Sciatic nerve (tissue), 2 donors: Measurements from ENCODE around the gene TRIM68. TPM values are rescaled to one million over a fixed set of nuclear protein-coding genes. Genes with fewer than 3 reads are reported as not detected.
A peak's percentile ranks its signal among the peaks of the same experiment; 100 is the strongest.

Source experiments
- ATAC-seq: fragments of 200-7000 bp; cut with Tn5 transposase; one replicate; pipeline ENCODE4 v1.9.1; 2020; ENCODE audit warnings: mild to moderate bottlenecking, moderate library complexity
- DNase-seq: peaks from one replicate; pipeline ENCODE4 v3.0.0-alpha.2; 2020; ENCODE audit warnings: low spot score
- intact Hi-C: fragments of 100-400 bp; cut with DNase I; formaldehyde crosslinking; loops from one replicate; pipeline ENCODE4 v1.14.2; 2022
- total RNA-seq: library from RNA; stranded (reverse); fragmentation: NEBNext Ultra II Directional; extraction: Animal tissue kit (Norgen Biotek cat#: 25700); gene quantifications from one replicate; pipeline ENCODE4 v1.2.1, GENCODE V29; 2021
- donor health status: DM: no; HTN: no; CAD: no.
- donor health status: DM: no; HTN: no; CAD: no.

The TRIM68 gene, protein sequence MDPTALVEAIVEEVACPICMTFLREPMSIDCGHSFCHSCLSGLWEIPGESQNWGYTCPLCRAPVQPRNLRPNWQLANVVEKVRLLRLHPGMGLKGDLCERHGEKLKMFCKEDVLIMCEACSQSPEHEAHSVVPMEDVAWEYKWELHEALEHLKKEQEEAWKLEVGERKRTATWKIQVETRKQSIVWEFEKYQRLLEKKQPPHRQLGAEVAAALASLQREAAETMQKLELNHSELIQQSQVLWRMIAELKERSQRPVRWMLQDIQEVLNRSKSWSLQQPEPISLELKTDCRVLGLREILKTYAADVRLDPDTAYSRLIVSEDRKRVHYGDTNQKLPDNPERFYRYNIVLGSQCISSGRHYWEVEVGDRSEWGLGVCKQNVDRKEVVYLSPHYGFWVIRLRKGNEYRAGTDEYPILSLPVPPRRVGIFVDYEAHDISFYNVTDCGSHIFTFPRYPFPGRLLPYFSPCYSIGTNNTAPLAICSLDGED
- 14.2 TPM for total RNA-seq

DNA sequence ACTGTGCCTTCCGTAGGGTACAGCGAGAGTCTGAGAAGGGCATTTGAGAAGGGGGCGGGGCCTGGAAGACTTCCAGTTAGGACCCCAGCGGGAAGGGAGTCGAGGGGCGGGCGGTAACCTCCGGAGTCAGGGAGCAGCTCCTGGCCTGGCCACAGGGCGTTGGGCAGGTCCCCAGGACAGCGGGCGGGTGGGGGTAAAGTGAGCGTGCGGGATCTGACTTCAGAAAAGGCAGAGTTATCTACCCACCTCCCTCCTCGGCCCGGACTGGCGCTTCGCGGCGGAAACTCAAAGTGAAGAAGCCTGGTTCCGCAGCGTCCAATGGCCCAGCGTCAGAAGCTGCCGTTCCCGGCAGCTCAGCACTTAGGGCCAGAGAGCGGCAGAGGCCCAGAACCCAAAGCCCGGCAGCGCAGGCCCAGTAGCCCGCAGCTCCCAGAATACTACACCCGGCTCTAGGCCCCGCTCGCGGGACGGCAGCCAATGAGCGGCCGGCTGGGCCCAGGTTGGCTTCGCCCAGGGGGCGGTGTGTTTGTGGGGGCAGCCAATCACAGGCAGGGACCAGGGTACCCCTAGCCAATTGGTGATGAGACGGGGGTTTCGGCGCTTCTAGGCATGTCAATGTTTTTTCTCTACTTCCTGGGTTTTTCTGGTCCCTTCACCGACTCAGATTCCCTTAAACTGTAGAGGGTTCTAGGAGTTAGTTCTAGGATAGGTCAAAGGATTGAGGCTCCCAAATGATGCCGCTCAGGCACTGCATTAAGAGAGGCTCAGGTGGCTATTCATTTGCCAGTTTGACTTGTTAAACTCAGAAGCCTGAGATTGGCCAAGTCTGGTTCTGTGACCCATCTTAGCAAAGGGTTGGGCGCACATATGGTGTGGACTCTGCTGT lies at the start of gene TRIM68:
TSS of gene TRIM68 (minus strand) at position 451 of the 886 bp plus-strand sequence. CDS start 2,727 bp downstream, outside the sequence.
- peak; percentile 100 for ATAC-seq
- intact Hi-C loops = no loop called here
- peak; percentile 97 for DNase-seq

DNA sequence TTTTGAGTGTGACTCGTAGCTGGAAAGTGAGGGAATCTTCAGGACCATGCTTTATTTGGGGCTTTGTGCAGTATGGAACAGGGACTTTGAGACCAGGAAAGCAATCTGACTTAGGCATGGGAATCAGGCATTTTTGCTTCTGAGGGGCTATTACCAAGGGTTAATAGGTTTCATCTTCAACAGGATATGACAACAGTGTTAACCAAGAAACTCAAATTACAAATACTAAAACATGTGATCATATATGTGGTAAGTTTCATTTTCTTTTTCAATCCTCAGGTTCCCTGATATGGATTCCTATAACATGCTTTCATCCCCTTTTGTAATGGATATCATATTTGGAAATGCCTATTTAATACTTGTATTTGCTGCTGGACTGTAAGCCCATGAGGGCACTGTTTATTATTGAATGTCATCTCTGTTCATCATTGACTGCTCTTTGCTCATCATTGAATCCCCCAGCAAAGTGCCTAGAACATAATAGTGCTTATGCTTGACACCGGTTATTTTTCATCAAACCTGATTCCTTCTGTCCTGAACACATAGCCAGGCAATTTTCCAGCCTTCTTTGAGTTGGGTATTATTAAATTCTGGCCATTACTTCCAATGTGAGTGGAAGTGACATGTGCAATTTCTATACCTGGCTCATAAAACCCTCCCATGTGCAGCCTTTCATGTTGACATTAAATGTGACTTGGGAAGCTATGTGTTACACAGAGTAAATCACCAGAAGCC lies 46.8 kb upstream of the TRIM68 start:
- ATAC-seq (no peak), DNase-seq (no peak)
- intact Hi-C loops = no loop called here

DNA sequence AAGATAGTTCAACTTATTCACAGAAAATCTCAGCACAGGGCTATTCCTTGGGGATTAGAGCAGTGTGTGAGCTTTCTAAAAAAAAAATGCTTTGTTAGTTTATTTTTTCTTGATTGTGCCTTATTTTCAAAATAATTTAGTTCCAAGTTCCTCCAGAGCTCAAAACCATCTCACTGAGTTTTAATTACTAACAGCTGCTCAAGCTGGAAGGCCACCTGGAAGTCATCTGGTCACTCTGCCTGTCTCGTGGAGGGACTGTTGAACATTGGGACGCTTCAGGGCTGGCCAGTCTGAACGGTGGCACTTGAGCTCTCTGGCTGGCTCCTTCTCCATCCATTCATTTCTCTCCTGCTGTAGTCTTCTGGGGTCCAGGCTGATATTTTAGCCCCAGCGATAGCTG lies 39.7 kb upstream of the TRIM68 start:
- intact Hi-C loops = no loop called here
- DNase-seq (no peak), ATAC-seq (peak; percentile 94)

DNA sequence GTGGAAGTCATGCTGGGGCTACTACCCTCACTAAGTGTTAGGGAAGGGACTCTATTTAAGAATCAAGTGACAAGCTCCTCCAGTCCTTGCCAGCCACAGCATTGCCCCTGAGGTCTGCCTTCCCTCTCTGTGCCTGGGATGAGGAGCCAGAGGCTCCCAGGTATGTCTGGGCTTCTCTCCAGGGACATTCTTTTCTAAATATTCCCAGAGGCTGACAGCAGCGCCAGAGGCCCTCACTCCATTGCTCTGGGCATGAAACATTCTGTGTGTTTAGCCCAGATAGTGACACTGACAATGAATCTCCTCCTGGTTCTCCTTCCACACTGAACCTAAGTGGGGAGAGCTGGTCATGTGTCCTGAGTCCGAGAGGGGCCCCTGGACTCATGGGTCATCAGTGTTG lies 37.9 kb upstream of the TRIM68 start:
- DNase-seq (no peak), ATAC-seq (no peak)
- intact Hi-C loops = no loop called here

DNA sequence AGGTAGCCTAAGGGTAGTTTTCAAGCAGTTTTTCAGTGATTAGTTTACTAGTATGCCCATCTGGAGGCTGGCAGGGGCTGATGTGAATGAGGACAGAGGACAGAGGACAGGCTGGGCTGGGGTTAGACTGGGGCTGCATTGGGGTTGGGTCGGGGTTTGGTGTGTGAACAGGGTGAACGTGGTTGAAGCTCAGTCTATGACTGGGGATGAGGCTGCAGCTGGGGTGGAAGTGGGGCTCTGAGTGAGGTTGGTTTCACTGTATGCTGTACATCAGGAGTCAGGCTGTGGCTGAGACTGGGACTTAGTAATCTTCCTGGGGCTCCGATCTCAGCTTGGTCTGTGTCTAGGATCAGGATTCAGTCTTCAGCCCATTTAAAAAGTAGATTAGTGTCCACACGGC lies 36.2 kb upstream of the TRIM68 start:
- ATAC-seq (no peak), DNase-seq (no peak)
- intact Hi-C loops = no loop called here

DNA sequence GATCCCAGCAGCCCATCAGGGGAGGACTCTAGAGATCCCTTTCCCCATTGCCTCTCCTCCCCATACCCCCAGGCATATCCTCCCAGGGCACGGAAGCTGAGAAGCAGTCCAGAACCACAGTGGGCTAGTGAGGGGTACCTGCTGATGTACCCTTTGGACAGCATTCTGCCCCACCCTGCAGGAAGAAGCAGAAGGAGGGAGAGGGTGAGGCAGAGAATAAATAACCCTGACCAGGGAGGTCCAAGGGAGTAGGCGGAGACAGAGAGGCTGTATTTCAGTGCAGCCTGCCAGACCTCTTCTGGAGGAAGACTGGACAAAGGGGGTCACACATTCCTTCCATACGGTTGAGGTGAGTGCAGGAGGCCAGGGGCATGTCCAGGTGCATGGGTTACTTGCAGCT lies 35.7 kb upstream of the TRIM68 start, which contains the start of gene OR51E1:
TSS of gene OR51E1 (plus strand) at position 301 of the 400 bp plus-strand sequence. CDS start 8,545 bp downstream, outside the sequence.
- intact Hi-C loops = no loop called here
- ATAC-seq = no peak

DNA sequence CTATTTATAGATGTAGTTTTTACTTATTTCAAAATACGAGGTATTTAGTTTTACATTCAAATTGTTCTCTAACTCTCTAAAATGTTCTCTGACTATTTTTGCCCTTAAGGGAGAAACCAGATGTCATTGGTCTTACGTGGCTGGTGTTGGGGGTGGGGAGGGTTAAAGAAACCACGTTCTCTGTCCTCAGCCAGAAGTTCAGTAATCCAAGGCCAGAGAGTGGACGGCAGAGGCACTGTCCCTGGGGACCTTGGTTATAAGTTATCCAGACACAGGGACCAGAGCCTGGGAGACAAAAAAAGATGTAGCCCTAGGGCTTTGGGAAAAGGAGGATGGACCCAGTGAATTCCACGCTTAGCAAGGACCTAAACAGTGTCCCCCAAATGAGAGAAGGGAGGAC lies 35.0 kb upstream of the TRIM68 start:
- DNase-seq = no peak
- intact Hi-C loops = no loop called here
- no peak for ATAC-seq

More for the DNA sequence above, 35.7 kb upstream of the TRIM68 start, which contains the start of gene OR51E1:
- DNase-seq = no peak

DNA sequence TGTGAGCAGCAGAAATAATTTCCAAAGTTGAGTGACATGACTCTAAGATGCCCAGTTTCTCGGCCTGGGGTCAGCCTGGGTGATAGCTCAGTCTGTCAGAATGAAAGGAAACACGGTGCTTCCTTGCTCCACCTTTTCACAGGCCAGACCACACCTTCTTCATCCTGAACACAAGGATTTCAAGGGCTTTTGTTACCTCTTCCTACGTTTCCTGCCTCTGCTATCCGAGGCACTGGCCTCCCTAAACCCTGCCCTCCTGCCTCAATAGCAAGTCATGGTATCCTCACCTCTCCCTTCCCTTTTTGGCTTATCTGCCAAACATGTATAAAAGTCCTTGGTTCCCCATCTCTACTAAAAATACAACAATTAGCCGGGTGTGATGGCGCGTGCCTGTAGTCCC lies 34.0 kb upstream of the TRIM68 start:
- ATAC-seq = no peak
- intact Hi-C loops = no loop called here
- no peak for DNase-seq

DNA sequence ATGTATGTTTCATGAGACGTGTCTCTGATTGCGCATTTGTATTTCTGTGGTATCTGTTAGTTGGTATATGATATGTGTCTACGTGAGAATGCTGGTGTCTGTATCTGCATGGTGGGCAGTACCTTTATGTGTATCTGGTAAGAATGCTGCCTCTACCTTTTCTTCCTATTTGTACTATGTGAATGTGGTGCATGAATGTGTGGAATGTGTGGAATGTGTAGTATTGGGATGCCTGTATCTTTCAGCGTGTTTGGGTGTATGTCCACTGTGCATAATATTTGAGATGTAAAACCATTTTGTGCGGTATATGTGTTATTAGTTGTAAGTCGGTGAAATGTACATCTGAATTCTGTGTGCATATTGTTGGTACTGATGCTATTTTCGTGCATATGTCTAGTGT lies 33.5 kb upstream of the TRIM68 start:
- intact Hi-C loops = no loop called here
- no peak for ATAC-seq
- no peak for DNase-seq

DNA sequence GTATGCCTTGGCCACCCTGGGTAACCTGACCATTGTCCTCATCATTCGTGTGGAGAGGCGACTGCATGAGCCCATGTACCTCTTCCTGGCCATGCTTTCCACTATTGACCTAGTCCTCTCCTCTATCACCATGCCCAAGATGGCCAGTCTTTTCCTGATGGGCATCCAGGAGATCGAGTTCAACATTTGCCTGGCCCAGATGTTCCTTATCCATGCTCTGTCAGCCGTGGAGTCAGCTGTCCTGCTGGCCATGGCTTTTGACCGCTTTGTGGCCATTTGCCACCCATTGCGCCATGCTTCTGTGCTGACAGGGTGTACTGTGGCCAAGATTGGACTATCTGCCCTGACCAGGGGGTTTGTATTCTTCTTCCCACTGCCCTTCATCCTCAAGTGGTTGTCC lies 31.9 kb upstream of the TRIM68 start:
- intact Hi-C loops = no loop called here
- no peak for ATAC-seq
- no peak for DNase-seq

DNA sequence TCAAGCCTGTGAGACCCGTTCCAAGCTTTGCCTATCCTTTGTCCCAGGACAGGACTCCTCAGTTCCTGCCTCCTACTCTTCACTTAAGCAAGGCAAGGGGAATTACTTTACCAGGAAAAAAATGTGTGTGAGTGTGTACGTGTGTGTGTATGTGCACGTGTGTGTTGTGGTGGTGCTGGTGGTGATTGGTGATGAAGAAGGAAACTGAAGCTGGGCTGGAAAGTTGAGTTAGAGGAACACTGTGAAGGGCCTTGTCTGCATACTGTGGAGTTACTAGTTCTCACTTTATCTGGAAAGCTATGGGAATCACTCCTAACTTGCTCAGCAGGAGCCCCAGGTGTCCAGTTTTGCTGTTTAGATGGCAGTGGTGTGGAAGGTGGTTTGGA lies 29.6 kb upstream of the TRIM68 start:
- intact Hi-C loops = no loop called here
- no peak for ATAC-seq
- DNase-seq = no peak

DNA sequence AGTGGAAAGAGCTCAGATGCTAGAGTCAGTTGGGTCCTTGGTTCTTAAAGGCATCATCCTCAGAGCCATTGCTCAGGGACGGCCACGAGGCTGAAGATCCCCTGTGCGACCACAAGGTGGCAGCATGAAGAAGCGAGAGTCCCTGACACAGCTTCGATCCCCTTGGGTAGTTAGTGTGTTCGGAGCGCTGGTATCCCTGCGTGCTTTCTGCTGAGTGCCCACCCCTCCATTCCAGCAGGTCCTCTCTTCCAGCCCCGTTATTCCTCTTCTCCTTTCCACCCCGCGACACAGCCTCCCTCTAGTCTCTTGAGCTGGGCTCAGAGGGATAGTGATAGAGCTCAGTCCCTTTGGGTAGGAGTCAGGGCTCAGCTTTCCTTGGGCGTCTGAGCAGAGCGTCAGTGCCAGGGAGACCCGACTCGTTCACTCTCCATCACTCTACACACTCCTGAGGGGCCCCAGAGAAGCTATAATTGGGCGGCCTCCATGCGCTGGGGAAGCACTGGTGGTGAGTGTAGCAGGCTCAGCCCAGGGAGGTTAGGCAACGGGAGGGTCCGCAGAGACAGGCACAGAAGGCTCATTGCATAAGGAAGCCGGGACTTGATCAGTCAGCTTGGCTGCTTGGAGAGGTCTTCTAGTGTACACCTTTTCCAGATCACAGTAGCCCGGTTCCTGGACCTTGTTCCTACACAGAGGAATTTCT lies 29.1 kb upstream of the TRIM68 start, which contains the start of gene OR51D1:
TSS of gene OR51D1 (plus strand) at position 516 of the 700 bp plus-strand sequence. CDS start 2,314 bp downstream, outside the sequence.
- ATAC-seq (peak; percentile 94), DNase-seq (peak; percentile 84)
- intact Hi-C loops = no loop called here

DNA sequence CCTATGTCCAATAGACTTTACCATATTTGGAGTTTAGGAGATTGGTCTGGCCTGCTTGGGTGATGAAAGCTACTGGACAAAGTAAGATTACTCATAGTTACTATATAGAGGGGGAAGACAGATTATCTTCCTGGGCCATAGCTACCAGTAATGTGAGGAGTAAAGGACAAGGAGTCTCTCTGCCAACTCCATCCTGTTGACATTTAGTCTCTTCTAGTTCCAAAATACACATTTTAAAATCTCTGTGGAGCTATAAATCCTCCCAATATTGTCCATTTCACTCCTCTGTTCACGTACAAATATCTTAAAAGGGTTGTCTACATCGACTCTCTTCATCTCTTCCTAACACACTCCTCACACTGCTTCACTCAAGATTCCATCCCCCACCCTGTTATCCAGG lies 28.1 kb upstream of the TRIM68 start:
- ATAC-seq = no peak
- DNase-seq = no peak
- intact Hi-C loops = no loop called here

DNA sequence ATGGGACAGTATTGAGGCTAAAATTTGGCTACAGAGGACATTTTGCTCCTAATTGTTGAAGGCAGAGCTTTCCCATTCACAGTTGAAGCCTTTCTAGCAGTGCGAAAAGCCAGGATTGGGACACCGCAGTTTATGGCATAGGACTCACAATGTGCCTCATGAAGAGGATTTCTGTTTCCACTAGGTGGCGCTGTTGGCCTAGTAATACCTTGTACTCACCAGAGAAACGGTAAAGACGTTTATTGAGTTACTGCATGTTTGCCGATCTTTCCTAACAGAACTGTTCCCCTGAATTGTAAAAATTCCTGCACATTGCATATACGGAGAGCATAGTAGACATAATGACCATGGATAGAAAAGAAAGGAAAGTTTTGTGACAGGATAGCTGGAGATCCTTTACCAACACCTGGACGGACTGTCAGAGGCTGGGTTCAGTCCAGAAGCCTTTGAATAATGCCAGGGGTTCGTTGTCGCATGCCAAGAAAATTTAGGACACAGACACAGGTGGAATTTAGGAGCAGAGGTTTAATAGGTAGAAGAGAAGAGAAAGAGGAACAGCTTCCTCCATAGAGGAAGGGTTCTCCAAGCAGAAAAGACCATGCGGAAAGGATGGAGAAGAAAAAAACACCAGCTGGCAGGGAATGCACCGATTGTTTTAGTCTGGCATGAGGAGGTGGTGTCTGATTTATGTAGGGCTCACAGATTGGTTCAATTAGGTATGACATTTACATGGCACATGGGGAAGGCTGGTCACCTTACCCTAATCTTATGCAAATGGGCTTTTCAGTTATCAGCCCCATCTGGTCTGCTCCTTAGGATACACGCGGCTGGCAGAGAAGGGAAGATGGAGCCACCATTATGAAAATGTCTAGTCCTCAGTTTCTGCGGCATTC lies 18.4 kb upstream of the TRIM68 start:
- intact Hi-C loops = no loop called here
- ATAC-seq = peak; percentile 53
- peak; percentile 70 for DNase-seq

DNA sequence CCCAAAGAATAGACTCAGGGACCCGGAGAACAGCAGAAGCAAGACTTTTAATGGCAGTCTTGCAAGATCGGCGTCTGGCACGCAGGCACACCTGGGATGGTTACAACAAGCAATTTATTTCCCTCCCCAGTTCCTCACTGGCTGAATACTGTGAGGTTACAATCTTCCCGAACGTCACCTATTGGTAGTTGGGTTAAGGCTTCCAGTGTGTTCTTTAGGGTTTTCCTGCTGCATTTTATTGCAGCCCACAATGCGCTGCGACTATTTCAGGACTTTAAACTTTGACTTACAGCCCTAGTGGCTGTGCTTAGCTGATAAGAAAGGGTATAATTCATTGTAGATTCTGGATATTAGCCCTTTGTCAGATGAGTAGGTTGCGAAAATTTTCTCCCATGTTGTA lies 11.5 kb upstream of the TRIM68 start:
- intact Hi-C loops = no loop called here
- ATAC-seq = no peak

DNA sequence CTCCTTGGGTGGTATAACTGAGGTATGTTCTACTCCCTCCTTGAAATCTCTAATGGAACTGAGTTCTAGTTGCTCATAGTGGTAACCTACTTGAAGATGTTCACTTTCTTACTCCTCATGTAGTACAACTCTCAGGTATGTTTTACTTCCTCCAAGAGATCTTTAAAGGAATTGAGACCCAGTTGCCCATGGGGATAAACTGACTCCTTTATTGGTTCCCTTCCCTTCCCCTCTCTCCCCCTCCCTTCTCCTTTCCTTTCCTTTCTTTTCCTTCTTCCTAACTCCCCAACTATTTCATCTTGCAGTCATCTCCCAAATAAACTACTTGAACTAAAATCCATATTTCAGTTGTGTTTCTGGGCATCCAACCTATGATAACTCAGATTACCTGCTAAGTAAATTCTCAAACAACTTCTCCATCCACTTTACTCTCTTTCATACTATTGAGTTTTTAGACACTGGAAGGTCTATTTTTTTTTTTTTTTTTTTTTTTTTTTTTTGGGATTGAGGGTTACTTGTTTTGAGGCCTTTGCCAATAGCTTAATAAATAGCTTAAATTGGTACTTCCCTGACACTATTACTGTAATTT lies 7.9 kb upstream of the TRIM68 start:
- no peak for ATAC-seq
- intact Hi-C loops = no loop called here
- no peak for DNase-seq

More for the DNA sequence above, 11.5 kb upstream of the TRIM68 start:
- no peak for DNase-seq

DNA sequence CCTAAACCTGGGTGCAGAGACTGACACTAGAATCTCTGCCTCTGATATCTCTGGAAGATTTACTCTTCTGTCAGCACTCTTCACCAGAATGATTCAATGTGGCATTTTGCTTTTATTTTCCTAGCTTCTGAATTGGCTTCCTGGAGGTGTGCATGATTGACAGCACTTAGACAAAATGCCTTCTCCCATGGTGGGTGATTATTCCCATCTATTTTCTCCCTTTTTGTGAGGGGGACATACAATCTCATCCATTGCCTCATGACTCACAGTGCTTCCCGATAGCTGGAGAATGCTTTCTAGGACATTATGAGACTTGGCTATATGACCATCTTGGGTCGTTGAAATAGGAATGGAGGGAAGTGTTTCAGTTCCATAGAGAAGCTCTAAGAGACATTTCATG lies 4.0 kb upstream of the TRIM68 start:
- ATAC-seq = no peak
- no peak for DNase-seq
- intact Hi-C loops = no loop called here
